Measurements from ENCODE around the gene PLD4. TPM values are rescaled to one million over a fixed set of nuclear protein-coding genes. Genes with fewer than 3 reads are reported as not detected.

PLD4 gene, protein sequence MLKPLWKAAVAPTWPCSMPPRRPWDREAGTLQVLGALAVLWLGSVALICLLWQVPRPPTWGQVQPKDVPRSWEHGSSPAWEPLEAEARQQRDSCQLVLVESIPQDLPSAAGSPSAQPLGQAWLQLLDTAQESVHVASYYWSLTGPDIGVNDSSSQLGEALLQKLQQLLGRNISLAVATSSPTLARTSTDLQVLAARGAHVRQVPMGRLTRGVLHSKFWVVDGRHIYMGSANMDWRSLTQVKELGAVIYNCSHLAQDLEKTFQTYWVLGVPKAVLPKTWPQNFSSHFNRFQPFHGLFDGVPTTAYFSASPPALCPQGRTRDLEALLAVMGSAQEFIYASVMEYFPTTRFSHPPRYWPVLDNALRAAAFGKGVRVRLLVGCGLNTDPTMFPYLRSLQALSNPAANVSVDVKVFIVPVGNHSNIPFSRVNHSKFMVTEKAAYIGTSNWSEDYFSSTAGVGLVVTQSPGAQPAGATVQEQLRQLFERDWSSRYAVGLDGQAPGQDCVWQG
- 0.05 TPM in 1 of 2 replicates, not detected in the other for total RNA-seq

DNA sequence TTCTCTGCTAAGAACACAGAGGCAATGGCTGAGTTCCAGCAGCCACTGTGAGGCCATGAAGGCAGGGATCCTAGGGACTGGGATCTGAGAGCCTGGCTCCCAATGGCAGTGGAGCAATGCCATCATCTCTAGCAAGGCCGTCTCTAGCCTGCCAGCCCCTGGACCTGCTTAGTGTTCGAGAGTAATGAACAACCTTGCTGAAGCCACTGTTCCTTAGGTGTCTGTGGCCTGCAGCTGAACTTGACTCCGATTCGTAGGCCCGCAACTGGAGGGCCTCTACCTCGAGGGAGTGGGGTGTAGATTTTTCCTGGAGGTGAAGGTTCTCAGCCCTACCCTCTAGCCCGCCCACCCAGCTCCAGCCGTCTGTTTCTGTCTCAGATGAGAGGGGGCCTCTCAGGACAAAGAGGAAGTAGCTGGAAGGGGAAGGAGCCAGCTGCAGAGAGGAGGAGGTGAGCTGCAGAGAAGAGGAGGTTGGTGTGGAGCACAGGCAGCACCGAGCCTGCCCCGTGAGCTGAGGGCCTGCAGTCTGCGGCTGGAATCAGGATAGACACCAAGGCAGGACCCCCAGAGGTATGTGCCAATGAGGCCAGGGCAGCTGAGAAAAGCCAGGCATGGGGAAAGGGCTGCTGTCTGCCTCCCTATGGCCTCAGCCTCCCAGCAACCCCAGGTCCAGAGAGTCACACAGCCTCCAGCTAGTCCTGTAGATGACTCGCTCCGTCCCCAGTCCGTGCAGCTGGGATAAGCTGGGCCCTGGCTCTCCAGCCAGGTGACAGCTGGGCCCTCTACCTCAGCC is at the start of gene PLD4:
Gene PLD4 (plus strand): TSS at position 459 of the 793 bp plus-strand sequence. CDS start 2,262 bp downstream, outside the sequence.

DNA sequence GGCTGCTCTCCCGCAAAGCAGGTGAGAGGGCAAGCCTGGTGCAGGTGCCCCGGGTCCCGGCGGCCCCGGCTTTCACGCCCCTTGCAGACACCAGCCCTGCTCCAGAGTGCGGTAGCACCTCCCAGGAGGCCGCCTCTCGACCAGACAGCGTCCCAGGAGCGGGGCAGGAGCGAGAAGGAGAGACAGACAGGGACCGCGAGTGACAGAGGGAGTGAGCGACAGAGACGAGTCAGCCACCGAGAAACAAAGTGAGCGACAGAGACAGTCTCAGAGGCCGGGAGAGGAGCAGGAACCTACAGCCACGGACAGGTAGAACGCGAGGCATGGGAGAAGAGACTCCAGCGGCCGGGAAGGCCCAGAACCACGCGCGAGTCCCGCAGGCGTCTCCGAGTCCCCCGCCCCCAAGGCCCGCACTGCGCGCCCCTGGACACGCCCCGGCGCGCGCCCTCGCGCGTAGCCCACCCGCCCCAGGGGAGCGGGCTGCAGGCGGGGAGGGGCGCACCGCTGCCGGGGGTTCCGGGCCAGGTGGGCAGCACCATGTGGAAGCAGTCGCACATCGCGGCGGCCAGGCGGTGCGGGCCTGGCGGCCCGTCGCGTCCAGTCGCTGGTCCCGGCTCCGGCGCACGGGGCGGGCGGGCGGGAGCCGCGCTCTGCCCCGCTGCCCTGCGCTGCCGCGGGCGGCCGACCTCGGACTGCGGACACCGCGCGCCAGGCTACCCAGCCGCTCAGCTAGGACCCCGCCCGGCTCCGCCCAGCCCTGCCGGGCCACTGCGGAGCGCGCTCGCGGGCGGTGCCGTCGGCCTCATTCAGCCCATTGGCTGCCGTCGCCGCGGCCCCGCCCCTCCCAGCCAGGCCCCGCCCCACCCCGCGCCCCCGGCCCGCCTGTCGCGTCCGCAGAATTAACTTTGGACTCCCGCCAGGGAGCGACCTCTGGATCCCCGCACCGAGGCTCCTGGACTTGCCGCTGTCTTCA is 53.3 kb downstream of the PLD4 start, which contains the start of gene AHNAK2:
Gene AHNAK2 (minus strand): TSS at position 694 of the 973 bp plus-strand sequence. CDS start 137 bp downstream, at position 557.

Other genes with a start within 250 kb of the PLD4 start
- 52.0 and 52.7 TPM in 2 replicates for gene INF2, start 235.3 kb upstream of the PLD4 start, total RNA-seq
- 7.1 and 9.4 TPM in 2 replicates for gene ADSS1, start 200.7 kb upstream of the PLD4 start, total RNA-seq
- 174 and 204 TPM in 2 replicates for gene SIVA1, start 171.7 kb upstream of the PLD4 start, total RNA-seq
- gene AKT1, start 129.1 kb upstream of the PLD4 start, total RNA-seq = 79.4 and 83.0 TPM in 2 replicates
- gene ZBTB42, start 123.8 kb upstream of the PLD4 start, total RNA-seq = 2.2 and 3.1 TPM in 2 replicates
- 10.3 and 12.1 TPM in 2 replicates for gene CEP170B, start 59.6 kb upstream of the PLD4 start, total RNA-seq
- 56.2 and 56.9 TPM in 2 replicates for gene AHNAK2, start 53.5 kb downstream of the PLD4 start, total RNA-seq
- 3.1 and 6.6 TPM in 2 replicates for gene CLBA1, start 60.9 kb downstream of the PLD4 start, total RNA-seq
- gene CDCA4, start 96.2 kb downstream of the PLD4 start, total RNA-seq = 4.8 and 7.3 TPM in 2 replicates
- gene GPR132, start 140.6 kb downstream of the PLD4 start, total RNA-seq = not detected in 2 replicates
- 0.81 and 1.9 TPM in 2 replicates for gene JAG2, start 243.9 kb downstream of the PLD4 start, total RNA-seq